Neural cell (in vitro differentiated cells): ENCODE results near the gene LEPR. TPM values are rescaled to one million over a fixed set of nuclear protein-coding genes. Genes with fewer than 3 reads are reported as not detected.
"Not testable (repeated sequence)": the region's sequence is repeated elsewhere in the genome, so short reads cannot be mapped to it uniquely, and the experiment has no call there.

Source experiments
- H2AFZ ChIP-seq: fragments of 200-600, 300-800 bp; sonication (generic), shearing (Covaris generic); 2 replicates; pipeline ENCODE4 v1.6.0; 2014; ENCODE audit warnings: low read depth, mild to moderate bottlenecking, antibody characterized with exemption, low read length, moderate library complexity
- H3F3A ChIP-seq: fragments of 200-600 bp; shearing (Covaris generic); 2 replicates; pipeline ENCODE4 v1.6.1; 2016; ENCODE audit warnings: mild to moderate bottlenecking, moderate library complexity, mixed read lengths, antibody characterized with exemption, low read length; ENCODE audit not compliant: insufficient read depth, poor library complexity, severe bottlenecking
- H3K27ac ChIP-seq: fragments of 200-600, 300-800 bp; sonication (generic), shearing (Covaris generic); 2 replicates; pipeline ENCODE4 v1.5.1; 2014; ENCODE audit warnings: mild to moderate bottlenecking, low read length, moderate library complexity
- H3K27me3 ChIP-seq: fragments of 300-800, 200-600 bp; sonication (generic), shearing (Covaris generic); 2 replicates; pipeline ENCODE4 v1.6.0; 2014; ENCODE audit warnings: mild to moderate bottlenecking, low read depth, low read length, moderate library complexity; ENCODE audit not compliant: insufficient read depth
- H3K36me3 ChIP-seq: fragments of 300-800, 200-600 bp; sonication (generic), shearing (Covaris generic); 2 replicates; pipeline ENCODE4 v1.5.1; 2014; ENCODE audit warnings: mild to moderate bottlenecking, antibody characterized with exemption, low read length, moderate library complexity; ENCODE audit not compliant: insufficient read depth
- H3K4me2 ChIP-seq: fragments of 300-800, 200-600 bp; sonication (generic), shearing (Covaris generic); 2 replicates; pipeline ENCODE4 v1.6.0; 2014; ENCODE audit warnings: mild to moderate bottlenecking, low read length
- H3K4me3 ChIP-seq: fragments of 300-800, 200-600 bp; sonication (generic), shearing (Covaris generic); 2 replicates; pipeline ENCODE4 v1.5.1; 2014; ENCODE audit warnings: mild to moderate bottlenecking, low read length, moderate library complexity
- H3K79me2 ChIP-seq: fragments of 200-600 bp; shearing (Covaris generic); replicated peaks from 2 replicates; pipeline ENCODE4 v1.6.0; 2014; ENCODE audit warnings: mild to moderate bottlenecking, low read length, moderate library complexity; ENCODE audit not compliant: insufficient read depth
- H3K9ac ChIP-seq: fragments of 300-800, 200-600 bp; sonication (generic), shearing (Covaris generic); 2 replicates; pipeline ENCODE4 v1.6.1; 2016; ENCODE audit warnings: mild to moderate bottlenecking, low read length, mixed read lengths
- H3K9me2 ChIP-seq: fragments of 200-600 bp; shearing (Covaris generic); 2 replicates; pipeline ENCODE4 v1.6.1; 2016; ENCODE audit warnings: mild to moderate bottlenecking, low read length, mixed read lengths; ENCODE audit not compliant: insufficient read depth
- H3K9me3 ChIP-seq: fragments of 200-600, 300-800 bp; sonication (generic), shearing (Covaris generic); 2 replicates; pipeline ENCODE4 v1.6.1; 2016; ENCODE audit warnings: mild to moderate bottlenecking, mixed run types, low read length, moderate library complexity, mixed read lengths
- H4K20me1 ChIP-seq: fragments of 200-600 bp; shearing (Covaris generic); 2 replicates; pipeline ENCODE4 v1.6.1; 2016; ENCODE audit warnings: mild to moderate bottlenecking, mixed run types; ENCODE audit not compliant: insufficient read depth
- EP300 ChIP-seq: fragments of 450-650 bp; conservative IDR thresholded peaks from 2 replicates; pipeline ENCODE4 v1.6.1; 2014; ENCODE audit warnings: antibody characterized with exemption, mild to moderate bottlenecking, moderate library complexity; ENCODE audit not compliant: poor library complexity, severe bottlenecking
- EZH2 ChIP-seq: fragments of 200-600, 300-800 bp; shearing (Covaris generic), sonication (generic); IDR thresholded peaks from 2 replicates; pipeline ENCODE4 v1.6.1; 2014; ENCODE audit warnings: antibody characterized with exemption, low read length, borderline replicate concordance, mild to moderate bottlenecking; ENCODE audit not compliant: insufficient read depth, poor library complexity, severe bottlenecking
- MXI1 ChIP-seq: fragments of 450-650 bp; conservative IDR thresholded peaks from 2 replicates; pipeline ENCODE4 v1.6.1; 2014; ENCODE audit warnings: antibody characterized with exemption, mild to moderate bottlenecking; ENCODE audit not compliant: poor library complexity, severe bottlenecking
- POLR2AphosphoS5 ChIP-seq: IDR thresholded peaks from 2 replicates; pipeline ENCODE4 v1.6.1; 2012
- RAD21 ChIP-seq: fragments of 450-650 bp; conservative IDR thresholded peaks from 2 replicates; pipeline ENCODE4 v1.6.1; 2014; ENCODE audit warnings: antibody characterized with exemption, mild to moderate bottlenecking, moderate library complexity
- SMC3 ChIP-seq: fragments of 450-650 bp; conservative IDR thresholded peaks from 2 replicates; pipeline ENCODE4 v1.6.1; 2014; ENCODE audit warnings: antibody characterized with exemption, mild to moderate bottlenecking, moderate library complexity; ENCODE audit not compliant: poor library complexity
- TAF1 ChIP-seq: IDR thresholded peaks from 2 replicates; pipeline ENCODE4 v1.6.1; 2012; ENCODE audit warnings: low read depth
- polyA plus RNA-seq: library from polyadenylated mRNA; depleted of rRNA; stranded (reverse); fragments of >200 nt; gene quantifications from 2 replicates; pipeline ENCODE4 v1.2.3, GENCODE V29; 2014
- TF ChIP-seq, protein P1 (sequence below): fragments of 450-650 bp; IDR thresholded peaks from 2 replicates; pipeline ENCODE4 v1.5.1; 2014; ENCODE audit warnings: antibody characterized with exemption, mild to moderate bottlenecking, moderate library complexity; ENCODE audit not compliant: poor library complexity, severe bottlenecking

The LEPR gene
- polyA plus RNA-seq, 1 donor from 2014 or later = 4.0 TPM

DNA sequence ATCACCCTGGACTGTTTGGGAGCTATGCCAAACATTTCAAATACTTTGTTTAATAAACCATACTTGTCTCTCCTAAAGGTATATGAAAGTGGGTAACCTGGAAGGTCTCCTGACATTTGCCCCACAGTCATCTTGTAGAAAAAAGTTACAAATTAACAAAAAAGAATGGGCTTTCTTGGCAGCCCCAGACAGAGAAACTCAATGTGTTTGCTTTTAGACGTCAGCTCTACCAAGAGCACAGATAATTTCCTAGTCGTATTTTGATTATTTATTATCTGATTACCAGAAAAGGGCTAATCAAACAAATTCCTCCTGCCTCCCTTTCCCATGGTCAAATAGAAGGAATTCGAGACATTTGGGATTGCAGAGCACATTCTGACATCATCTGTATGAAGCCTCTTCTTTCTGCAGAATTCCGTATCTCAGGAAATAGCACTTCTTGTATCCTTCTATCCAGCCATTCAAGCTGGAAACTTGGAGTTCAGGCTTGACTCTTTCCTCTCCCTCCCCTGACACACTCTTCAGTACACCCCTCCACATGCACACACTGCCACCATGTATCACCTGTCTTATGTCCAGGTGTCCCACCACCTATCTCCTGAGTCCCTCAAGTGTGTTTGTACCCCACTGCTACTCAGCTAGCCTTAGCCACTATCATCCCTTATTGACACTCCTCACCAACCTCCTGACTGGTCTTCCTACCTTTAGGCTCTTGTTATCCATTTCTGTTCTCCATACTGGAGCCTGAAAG lies 42.8 kb upstream of the LEPR start:
- Histone ChIP-seq H3K27me3 (no peaks in the 10 kb centered on the region), H3K79me2 (no peaks in the 10 kb centered on the region), H3K9ac (no peak overlapping the region), H3K4me2 (no peak overlapping the region), H3K4me3 (no peak overlapping the region), H3K9me3 (no peaks in the 10 kb centered on the region), H3K27ac (no peak overlapping the region), H2AFZ (no peak overlapping the region), H4K20me1 (no peaks in the 10 kb centered on the region), H3K9me2 (no peaks in the 10 kb centered on the region), H3K36me3 (no peaks in the 10 kb centered on the region), H3F3A (no peaks in the 10 kb centered on the region)
- no peak for TF ChIP-seq RAD21
- no peak for TF ChIP-seq TAF1
- no peak for TF ChIP-seq EP300
- TF ChIP-seq, protein P1, sequence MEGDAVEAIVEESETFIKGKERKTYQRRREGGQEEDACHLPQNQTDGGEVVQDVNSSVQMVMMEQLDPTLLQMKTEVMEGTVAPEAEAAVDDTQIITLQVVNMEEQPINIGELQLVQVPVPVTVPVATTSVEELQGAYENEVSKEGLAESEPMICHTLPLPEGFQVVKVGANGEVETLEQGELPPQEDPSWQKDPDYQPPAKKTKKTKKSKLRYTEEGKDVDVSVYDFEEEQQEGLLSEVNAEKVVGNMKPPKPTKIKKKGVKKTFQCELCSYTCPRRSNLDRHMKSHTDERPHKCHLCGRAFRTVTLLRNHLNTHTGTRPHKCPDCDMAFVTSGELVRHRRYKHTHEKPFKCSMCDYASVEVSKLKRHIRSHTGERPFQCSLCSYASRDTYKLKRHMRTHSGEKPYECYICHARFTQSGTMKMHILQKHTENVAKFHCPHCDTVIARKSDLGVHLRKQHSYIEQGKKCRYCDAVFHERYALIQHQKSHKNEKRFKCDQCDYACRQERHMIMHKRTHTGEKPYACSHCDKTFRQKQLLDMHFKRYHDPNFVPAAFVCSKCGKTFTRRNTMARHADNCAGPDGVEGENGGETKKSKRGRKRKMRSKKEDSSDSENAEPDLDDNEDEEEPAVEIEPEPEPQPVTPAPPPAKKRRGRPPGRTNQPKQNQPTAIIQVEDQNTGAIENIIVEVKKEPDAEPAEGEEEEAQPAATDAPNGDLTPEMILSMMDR = no peak
- no peak for TF ChIP-seq SMC3
- TF ChIP-seq EZH2 = no peak
- TF ChIP-seq POLR2AphosphoS5 = no peak
- no peak for TF ChIP-seq MXI1

DNA sequence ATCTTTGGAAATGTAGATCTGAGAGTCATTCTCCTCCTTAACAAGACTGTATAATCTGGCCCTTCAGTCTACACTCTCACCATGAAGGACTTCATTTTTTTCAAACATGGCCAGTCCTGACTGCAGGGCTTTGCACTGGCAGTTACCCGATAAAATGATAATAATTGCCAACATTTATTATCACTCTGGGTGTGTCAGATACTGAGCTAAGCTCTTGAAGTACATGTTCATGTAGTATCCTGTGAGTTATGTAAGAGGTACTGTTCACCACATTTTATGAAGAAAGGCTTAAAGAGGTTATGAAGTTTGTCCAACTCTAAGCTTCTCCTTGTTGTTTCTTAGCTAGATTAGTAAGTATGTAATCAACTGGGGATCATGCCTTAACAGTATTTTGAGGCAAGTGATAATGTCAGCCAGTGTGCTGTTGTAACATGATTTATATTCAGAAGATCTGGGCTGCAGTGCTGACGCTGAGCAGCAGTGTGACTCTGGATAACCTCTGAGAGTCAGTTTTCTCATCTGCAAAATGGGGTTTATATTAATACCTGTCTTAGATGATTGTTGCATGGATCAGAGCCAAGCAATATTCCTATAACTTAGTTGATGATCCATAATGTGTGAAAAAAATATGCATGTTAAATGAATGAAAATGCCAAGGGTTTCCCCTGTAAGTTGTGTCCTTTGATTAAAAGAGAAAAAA lies 42.1 kb upstream of the LEPR start:
- TF ChIP-seq SMC3 = no peak
- Histone ChIP-seq H3F3A (no peaks in the 10 kb centered on the region), H2AFZ (no peak overlapping the region), H3K36me3 (no peaks in the 10 kb centered on the region), H3K79me2 (no peaks in the 10 kb centered on the region), H3K27ac (no peak overlapping the region), H3K9me3 (no peaks in the 10 kb centered on the region), H3K27me3 (no peaks in the 10 kb centered on the region), H3K4me2 (no peak overlapping the region), H4K20me1 (no peaks in the 10 kb centered on the region), H3K9ac (no peak overlapping the region), H3K9me2 (no peaks in the 10 kb centered on the region), H3K4me3 (no peak overlapping the region)

DNA sequence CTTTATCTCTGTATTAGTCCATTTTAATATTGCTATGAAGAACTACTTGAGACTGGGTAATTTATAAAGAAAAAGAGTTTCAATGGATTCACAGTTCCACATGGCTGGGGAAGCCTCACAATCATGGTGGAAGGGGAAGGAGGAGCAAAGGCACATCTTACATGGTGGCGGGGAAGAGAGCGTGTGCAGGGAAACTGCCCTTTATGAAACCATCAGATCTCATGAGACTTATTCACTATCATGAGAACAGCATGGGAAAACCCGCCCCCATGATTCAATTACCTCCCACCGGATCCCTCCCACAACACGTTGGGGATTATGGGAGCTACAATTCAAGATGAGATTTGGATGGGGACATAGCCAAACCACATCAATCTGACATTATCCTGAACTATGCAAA lies 36.0 kb upstream of the LEPR start:
- H3K36me3 ChIP-seq = peaks cover 13% of the 10 kb centered on the region
- not testable (repeated sequence) for H3K27me3 ChIP-seq, H3F3A ChIP-seq, H3K9ac ChIP-seq, H3K4me2 ChIP-seq, H3K9me3 ChIP-seq, H3K27ac ChIP-seq, H3K9me2 ChIP-seq, H3K79me2 ChIP-seq, H2AFZ ChIP-seq, H3K4me3 ChIP-seq, H4K20me1 ChIP-seq
